Superior temporal gyrus (tissue), 1 donor: Measurements from ENCODE around the gene VASH2.
A peak's percentile ranks its signal among the peaks of the same experiment; 100 is the strongest.
"Not testable (repeated sequence)": the region's sequence is repeated elsewhere in the genome, so short reads cannot be mapped to it uniquely, and the experiment has no call there.

Experiments
- DNase-seq: peaks from one replicate; pipeline ENCODE4 v3.0.0-alpha.2; 2016; ENCODE audit errors: extremely low spot score

The VASH2 gene

GRCh38 chr1:212950243-212951125, at the start of gene VASH2:
Gene VASH2, plus strand, starts transcription at chr1:212950541. Its CDS starts 1,002 bp downstream, at chr1:212951543.
- DNase-seq, result peak; percentile 86

GRCh38 chr1:212901290-212901689, 49.1 kb upstream of the VASH2 start:
- DNase-seq, result no peak

GRCh38 chr1:212902054-212902453, 48.3 kb upstream of the VASH2 start:
- no peak for DNase-seq

GRCh38 chr1:212903664-212904063, 46.7 kb upstream of the VASH2 start:
- DNase-seq, result no peak

- not testable (repeated sequence) for DNase-seq
Observed at GRCh38 chr1:212908071-212908470, 42.3 kb upstream of the VASH2 start.

- no peak for DNase-seq
Observed at GRCh38 chr1:212908971-212909370, 41.4 kb upstream of the VASH2 start.

- no peak for DNase-seq
Observed at GRCh38 chr1:212909652-212910063, 40.7 kb upstream of the VASH2 start.

- not testable (repeated sequence) for DNase-seq
Observed at GRCh38 chr1:212910213-212910612, 40.1 kb upstream of the VASH2 start.

- not testable (repeated sequence) for DNase-seq
Observed at GRCh38 chr1:212913638-212914037, 36.7 kb upstream of the VASH2 start.

GRCh38 chr1:212914110-212914509, 36.2 kb upstream of the VASH2 start:
- DNase-seq, result not testable (repeated sequence)

GRCh38 chr1:212914789-212915188, 35.6 kb upstream of the VASH2 start:
- no peak for DNase-seq

GRCh38 chr1:212915245-212916091, 34.9 kb upstream of the VASH2 start:
- DNase-seq, result peak; percentile 29

- peak; percentile 48 for DNase-seq
Observed at GRCh38 chr1:212916481-212917133, 33.7 kb upstream of the VASH2 start.

GRCh38 chr1:212917134-212917485, 33.2 kb upstream of the VASH2 start:
- DNase-seq, result no peak

GRCh38 chr1:212917858-212918257, 32.5 kb upstream of the VASH2 start:
- DNase-seq, result no peak

- DNase-seq, result no peak
Observed at GRCh38 chr1:212918824-212919223, 31.5 kb upstream of the VASH2 start.

GRCh38 chr1:212920246-212920645, 30.1 kb upstream of the VASH2 start:
- DNase-seq, result no peak

- DNase-seq, result no peak
Observed at GRCh38 chr1:212920896-212921295, 29.4 kb upstream of the VASH2 start.

GRCh38 chr1:212922016-212922415, 28.3 kb upstream of the VASH2 start:
- no peak for DNase-seq

- no peak for DNase-seq
Observed at GRCh38 chr1:212926372-212926771, 24.0 kb upstream of the VASH2 start.

GRCh38 chr1:212928323-212929291, 21.7 kb upstream of the VASH2 start:
- DNase-seq, result no peak
